Body of pancreas (tissue), 4 donors: ENCODE data around the gene SLC38A10.

Experiments used
- CTCF ChIP-seq, 7 experiments: fragments of 450-650 bp in 4 of 7; fragments of 200-600 bp in 3 of 7; sonication (generic) in 3 of 7; IDR thresholded peaks; one replicate each; pipeline ENCODE4 v1.5.1; 2016 to 2019; ENCODE audit warnings: antibody characterized with exemption in 7 of 7
- POLR2A ChIP-seq, 3 donors: fragments of 450-650 bp; IDR thresholded peaks; one replicate each; pipeline ENCODE4 v1.6.1; 2016; ENCODE audit warnings: antibody characterized with exemption in 3 of 3, mild to moderate bottlenecking in 2 of 3

GRCh38 chr17:81298991-81299738 is 4.1 kb upstream of the SLC38A10 start:
- TF ChIP-seq POLR2A (IDR thresholded peaks at IDR 0.05) (no peak), CTCF (IDR thresholded peaks at IDR 0.05) (no peak)
